ENCODE measurements around the gene STRN3.
"Not testable (repeated sequence)": the region's sequence is repeated elsewhere in the genome, so short reads cannot be mapped to it uniquely, and the experiment has no call there.

The STRN3 gene

GRCh38 chr14:30908826-30909225 lies 117.4 kb downstream of the STRN3 start:
- Histone ChIP-seq H2AFZ (no peak overlapping the region), H3K4me1 (no peaks in the 10 kb centered on the region), H3K4me2 (ENCODE audit: low read length) (no peak overlapping the region), H3K27me3 (ENCODE audit: control insufficient read depth, insufficient read depth, low read length) (no peaks in the 10 kb centered on the region), H3K36me3 (ENCODE audit: control insufficient read depth, insufficient read depth, low read length) (no peaks in the 10 kb centered on the region), H3K9me3 (ENCODE audit: control insufficient read depth, low read length) (no peaks in the 10 kb centered on the region), H3K4me3 (ENCODE audit: low read depth, low read length) (no peak overlapping the region), H3K9ac (no peak overlapping the region), H3K27ac (no peak overlapping the region), H3K79me2 (no peaks in the 10 kb centered on the region)
- TF ChIP-seq, protein P1, sequence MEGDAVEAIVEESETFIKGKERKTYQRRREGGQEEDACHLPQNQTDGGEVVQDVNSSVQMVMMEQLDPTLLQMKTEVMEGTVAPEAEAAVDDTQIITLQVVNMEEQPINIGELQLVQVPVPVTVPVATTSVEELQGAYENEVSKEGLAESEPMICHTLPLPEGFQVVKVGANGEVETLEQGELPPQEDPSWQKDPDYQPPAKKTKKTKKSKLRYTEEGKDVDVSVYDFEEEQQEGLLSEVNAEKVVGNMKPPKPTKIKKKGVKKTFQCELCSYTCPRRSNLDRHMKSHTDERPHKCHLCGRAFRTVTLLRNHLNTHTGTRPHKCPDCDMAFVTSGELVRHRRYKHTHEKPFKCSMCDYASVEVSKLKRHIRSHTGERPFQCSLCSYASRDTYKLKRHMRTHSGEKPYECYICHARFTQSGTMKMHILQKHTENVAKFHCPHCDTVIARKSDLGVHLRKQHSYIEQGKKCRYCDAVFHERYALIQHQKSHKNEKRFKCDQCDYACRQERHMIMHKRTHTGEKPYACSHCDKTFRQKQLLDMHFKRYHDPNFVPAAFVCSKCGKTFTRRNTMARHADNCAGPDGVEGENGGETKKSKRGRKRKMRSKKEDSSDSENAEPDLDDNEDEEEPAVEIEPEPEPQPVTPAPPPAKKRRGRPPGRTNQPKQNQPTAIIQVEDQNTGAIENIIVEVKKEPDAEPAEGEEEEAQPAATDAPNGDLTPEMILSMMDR (IDR thresholded peaks at IDR 0.05) = no peak

DNA sequence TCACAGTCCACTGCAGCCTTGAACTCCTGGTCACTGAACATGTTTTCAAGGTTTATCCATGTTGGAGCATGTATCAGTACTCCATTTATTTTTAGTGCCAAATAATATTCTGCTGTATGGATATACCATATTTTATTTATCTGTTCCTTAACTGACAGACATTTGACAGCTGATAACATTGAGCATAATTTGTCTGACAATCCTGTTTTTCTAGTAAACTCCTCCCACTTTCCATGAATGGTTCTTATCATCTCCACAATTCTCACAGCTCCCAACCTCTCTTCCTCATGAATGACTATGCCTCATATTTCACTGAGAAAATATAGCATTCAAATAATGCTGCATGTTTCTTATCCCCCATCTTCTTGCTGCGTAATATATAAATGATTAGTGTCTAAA lies 118.5 kb downstream of the STRN3 start:
- H3K27ac ChIP-seq = no peak overlapping the region
- H3K9ac ChIP-seq = no peak overlapping the region
- TF ChIP-seq, protein P1 (IDR thresholded peaks at IDR 0.05) = no peak
- H3K79me2 ChIP-seq = no peaks in the 10 kb centered on the region
- no peaks in the 10 kb centered on the region for H3K36me3 ChIP-seq (ENCODE audit: control insufficient read depth, insufficient read depth, low read length)
- H3K4me2 ChIP-seq (ENCODE audit: low read length) = no peak overlapping the region
- H3K9me3 ChIP-seq (ENCODE audit: control insufficient read depth, low read length) = no peaks in the 10 kb centered on the region
- no peak overlapping the region for H2AFZ ChIP-seq
- no peaks in the 10 kb centered on the region for H3K27me3 ChIP-seq (ENCODE audit: control insufficient read depth, insufficient read depth, low read length)
- no peak overlapping the region for H3K4me3 ChIP-seq (ENCODE audit: low read depth, low read length)
- no peaks in the 10 kb centered on the region for H3K4me1 ChIP-seq

DNA sequence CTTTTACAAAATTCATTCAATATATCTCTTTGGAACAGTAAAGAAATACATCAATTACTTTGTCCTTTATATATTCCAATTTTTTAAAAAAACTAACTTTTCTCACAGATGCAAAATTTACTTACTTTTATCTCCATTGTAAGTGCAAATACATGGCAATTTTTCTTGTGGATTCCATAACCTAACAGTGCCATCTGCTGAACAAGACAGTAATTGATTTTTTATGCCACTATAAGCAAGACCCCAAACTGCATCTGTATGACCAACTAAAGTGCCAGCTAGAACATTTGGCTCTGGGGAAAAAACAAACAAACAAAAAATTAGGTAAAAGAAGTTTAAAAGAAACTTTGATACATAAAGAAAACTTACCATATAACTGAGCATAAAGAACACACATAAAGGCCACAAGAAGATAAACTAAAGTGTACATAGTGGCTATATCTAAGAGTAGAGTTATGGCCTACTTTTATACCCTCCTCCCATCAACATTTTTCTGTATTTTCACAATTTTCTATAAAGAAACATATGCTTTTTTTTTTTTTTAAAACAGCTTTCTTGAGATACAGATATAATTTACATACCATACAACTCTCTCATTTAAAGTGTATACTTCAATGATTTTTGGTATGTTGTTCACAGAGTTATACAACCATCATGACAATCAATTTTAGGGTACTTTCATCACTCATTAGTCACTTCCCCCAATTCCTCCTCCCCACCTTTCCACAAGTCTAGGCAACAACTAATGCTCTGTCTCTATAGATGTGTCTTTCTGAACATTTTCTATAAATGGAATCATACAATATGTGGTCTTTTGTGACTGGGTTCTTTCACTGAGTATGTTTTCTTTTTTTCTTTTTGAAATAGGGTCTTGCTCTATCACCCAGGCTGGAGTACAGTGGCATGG lies 119.2 kb downstream of the STRN3 start:
- TF ChIP-seq, protein P1 (IDR thresholded peaks at IDR 0.05) = no peak
- Histone ChIP-seq H3K27me3 (ENCODE audit: control insufficient read depth, insufficient read depth, low read length) (no peaks in the 10 kb centered on the region), H3K4me2 (ENCODE audit: low read length) (no peak overlapping the region)

GRCh38 chr14:30903285-30904124 lies 122.7 kb downstream of the STRN3 start:
- no peak overlapping the region for H3K4me2 ChIP-seq (ENCODE audit: low read length)
- no peaks in the 10 kb centered on the region for H3K4me1 ChIP-seq
- H3K27me3 ChIP-seq (ENCODE audit: control insufficient read depth, insufficient read depth, low read length) = no peaks in the 10 kb centered on the region
- H3K79me2 ChIP-seq = no peaks in the 10 kb centered on the region
- H2AFZ ChIP-seq = no peak overlapping the region
- H3K9ac ChIP-seq = no peak overlapping the region
- no peaks in the 10 kb centered on the region for H3K36me3 ChIP-seq (ENCODE audit: control insufficient read depth, insufficient read depth, low read length)
- no peak overlapping the region for H3K27ac ChIP-seq
- TF ChIP-seq, protein P1 (IDR thresholded peaks at IDR 0.05) = no peak
- no peaks in the 10 kb centered on the region for H3K9me3 ChIP-seq (ENCODE audit: control insufficient read depth, low read length)
- H3K4me3 ChIP-seq (ENCODE audit: low read depth, low read length) = no peak overlapping the region

More for the DNA sequence above, 119.2 kb downstream of the STRN3 start:
- no peak overlapping the region for H3K27ac ChIP-seq
- no peak overlapping the region for H3K9ac ChIP-seq
- no peak overlapping the region for H3K4me3 ChIP-seq (ENCODE audit: low read depth, low read length)
- H3K4me1 ChIP-seq = no peaks in the 10 kb centered on the region
- H3K9me3 ChIP-seq (ENCODE audit: control insufficient read depth, low read length) = no peaks in the 10 kb centered on the region
- no peak overlapping the region for H2AFZ ChIP-seq
- H3K79me2 ChIP-seq = no peaks in the 10 kb centered on the region
- H3K36me3 ChIP-seq (ENCODE audit: control insufficient read depth, insufficient read depth, low read length) = no peaks in the 10 kb centered on the region

- H3K27ac ChIP-seq; H3K9me3 ChIP-seq (ENCODE audit: control insufficient read depth, low read length); H3K4me1 ChIP-seq; H2AFZ ChIP-seq; H3K27me3 ChIP-seq (ENCODE audit: control insufficient read depth, insufficient read depth, low read length); H3K36me3 ChIP-seq (ENCODE audit: control insufficient read depth, insufficient read depth, low read length); H3K4me2 ChIP-seq (ENCODE audit: low read length); H3K4me3 ChIP-seq (ENCODE audit: low read depth, low read length); H3K79me2 ChIP-seq; H3K9ac ChIP-seq: not testable (repeated sequence)
These were observed 129.1 kb downstream of the STRN3 start for GRCh38 chr14:30897121-30897520.
